Left renal pelvis (tissue), 4 donors: ENCODE data around the gene MTMR6. TPM values are rescaled to one million over a fixed set of nuclear protein-coding genes. Genes with fewer than 3 reads are reported as not detected.

Experiments used
- DNase-seq, 4 donors: peaks; one replicate each; pipeline ENCODE4 v3.0.0-alpha.2; 2013; ENCODE audit warnings: low read depth in 4 of 4, low spot score in 3 of 4
- polyA plus RNA-seq, 4 donors: library from polyadenylated mRNA; unstranded; fragments of 120-200 nt; gene quantifications; one replicate each; pipeline ENCODE4 v1.2.1, GENCODE V29; 2013; ENCODE audit not compliant: insufficient read length in 4 of 4

Gene MTMR6
- polyA plus RNA-seq, 4 donors, result 18.1 to 24.4 (median 19.8) TPM

- no peak for DNase-seq
These were observed 63.1 kb downstream of the MTMR6 start for GRCh38 chr13:25224151-25224550.

GRCh38 chr13:25222740-25223139, 64.5 kb downstream of the MTMR6 start:
- DNase-seq, result no peak

GRCh38 chr13:25218019-25218418, 69.3 kb downstream of the MTMR6 start:
- no peak for DNase-seq

- no peak for DNase-seq
These were observed 70.0 kb downstream of the MTMR6 start for GRCh38 chr13:25217023-25217885.

GRCh38 chr13:25215253-25215575, 72.1 kb downstream of the MTMR6 start:
- no peak for DNase-seq

- no peak for DNase-seq
These were observed 72.6 kb downstream of the MTMR6 start for GRCh38 chr13:25214491-25215252.

- DNase-seq, result no peak
These were observed 73.6 kb downstream of the MTMR6 start for GRCh38 chr13:25213715-25214114.

GRCh38 chr13:25210842-25211569, 76.3 kb downstream of the MTMR6 start:
- DNase-seq, result no peak

GRCh38 chr13:25207291-25207810, 79.9 kb downstream of the MTMR6 start:
- DNase-seq, result no peak

GRCh38 chr13:25204863-25205262, 82.4 kb downstream of the MTMR6 start:
- DNase-seq, result no peak

- DNase-seq, result peak in 1 of 4 donors; percentile 32
These were observed 84.1 kb downstream of the MTMR6 start for GRCh38 chr13:25203127-25203740.

GRCh38 chr13:25200783-25201182, 86.5 kb downstream of the MTMR6 start:
- no peak for DNase-seq

- no peak for DNase-seq
These were observed 88.6 kb downstream of the MTMR6 start for GRCh38 chr13:25198647-25199046.

GRCh38 chr13:25196971-25197370, 90.3 kb downstream of the MTMR6 start:
- no peak for DNase-seq

Other genes starting within 250 kb of the MTMR6 start
- gene PABPC3, start 191.4 kb downstream of the MTMR6 start, polyA plus RNA-seq, result 1 to 10 TPM in 3 of 4 donors, under 1 TPM in 1; 0.81 to 1.7 (median 1.1) TPM
- gene AMER2, start 115.2 kb downstream of the MTMR6 start, polyA plus RNA-seq, result under 1 TPM; 0.32 to 0.36 (median 0.32) TPM
- 10 to 100 TPM; 43.5 to 60.5 (median 47.0) TPM for gene NUP58, start 14.1 kb upstream of the MTMR6 start, polyA plus RNA-seq
- gene ATP8A2, start 84.5 kb upstream of the MTMR6 start, polyA plus RNA-seq, result 10 to 100 TPM in 1 of 4 donors, 1 to 10 TPM in 3; 5.2 to 11.3 (median 6.8) TPM